HepG2 (cell line): ENCODE results near the gene ERMARD. TPM values are rescaled to one million over a fixed set of nuclear protein-coding genes. Genes with fewer than 3 reads are reported as not detected.
A peak's percentile ranks its signal among the peaks of the same experiment; 100 is the strongest.

Experiments
- ARID2 ChIP-seq: sonication (generic); formaldehyde crosslinking; IDR thresholded peaks from 2 replicates; pipeline ENCODE4 v1.8.1; 2022; ENCODE audit warnings: mild to moderate bottlenecking, missing genetic modification reagents, borderline replicate concordance
- ASH2L ChIP-seq: fragments of 300-600, 200-600 bp; sonication (generic); IDR thresholded peaks from 2 replicates; pipeline ENCODE4 v1.7.0; 2017; ENCODE audit warnings: low read depth, mild to moderate bottlenecking, moderate library complexity, mixed read lengths, low read length; ENCODE audit not compliant: insufficient read length
- DMAP1 ChIP-seq: IDR thresholded peaks from 2 replicates; pipeline ENCODE4 v1.6.1; 2016
- FOXJ3 ChIP-seq: sonication (generic); formaldehyde crosslinking; IDR thresholded peaks from 2 replicates; pipeline ENCODE4 v1.4.0; 2020; ENCODE audit warnings: missing genetic modification reagents, mild to moderate bottlenecking, borderline replicate concordance
- JUNB ChIP-seq: sonication (generic); formaldehyde crosslinking; IDR thresholded peaks from 2 replicates; pipeline ENCODE4 v1.8.0; 2022; ENCODE audit warnings: missing genetic modification reagents, mild to moderate bottlenecking, borderline replicate concordance
- KDM2A ChIP-seq: sonication (generic); formaldehyde crosslinking; IDR thresholded peaks from 2 replicates; pipeline ENCODE4 v1.4.0; 2020; ENCODE audit warnings: low read depth, missing genetic modification reagents, borderline replicate concordance
- KDM5A ChIP-seq: fragments of 200-600 bp; sonication (generic); IDR thresholded peaks from 2 replicates; pipeline ENCODE4 v1.7.0; 2018; ENCODE audit warnings: antibody characterized with exemption, mild to moderate bottlenecking, low read length, borderline replicate concordance
- MAF1 ChIP-seq: sonication (generic); formaldehyde crosslinking; IDR thresholded peaks from 2 replicates; pipeline ENCODE4 v1.5.0; 2020; ENCODE audit warnings: missing genetic modification reagents, borderline replicate concordance
- NFYC ChIP-seq: IDR thresholded peaks from 2 replicates; pipeline ENCODE4 v1.6.1; 2016; ENCODE audit warnings: missing genetic modification reagents, missing compliant biosample characterization
- NKX3-1 ChIP-seq: sonication (generic); formaldehyde crosslinking; IDR thresholded peaks from 2 replicates; pipeline ENCODE4 v1.5.0; 2020; ENCODE audit warnings: missing genetic modification reagents
- RAD21 ChIP-seq: fragments of 450-650 bp; formaldehyde crosslinking; IDR thresholded peaks from 2 replicates; pipeline ENCODE4 v1.5.0; 2020; ENCODE audit warnings: mild to moderate bottlenecking
- REPIN1 ChIP-seq: sonication (generic); formaldehyde crosslinking; IDR thresholded peaks from 2 replicates; pipeline ENCODE4 v1.8.0; 2022; ENCODE audit warnings: missing genetic modification reagents, low read depth, mild to moderate bottlenecking, borderline replicate concordance
- SIN3A ChIP-seq: IDR thresholded peaks from 2 replicates; pipeline ENCODE4 v1.6.1; 2011; ENCODE audit warnings: low read depth, mild to moderate bottlenecking, control low read depth, low read length, borderline replicate concordance
- SPEN ChIP-seq: sonication (generic); formaldehyde crosslinking; IDR thresholded peaks from 2 replicates; pipeline ENCODE4 v1.5.1; 2020; ENCODE audit warnings: low read depth, mild to moderate bottlenecking, missing genetic modification reagents
- TOE1 ChIP-seq: sonication (generic); formaldehyde crosslinking; IDR thresholded peaks from 2 replicates; pipeline ENCODE4 v1.4.0; 2020; ENCODE audit warnings: mild to moderate bottlenecking, missing genetic modification reagents
- ZBTB8A ChIP-seq: sonication (generic); formaldehyde crosslinking; IDR thresholded peaks from 2 replicates; pipeline ENCODE4 v1.4.0; 2020; ENCODE audit warnings: mild to moderate bottlenecking, low read depth, missing genetic modification reagents, borderline replicate concordance
- ZFP41 ChIP-seq: sonication (generic); formaldehyde crosslinking; IDR thresholded peaks from 2 replicates; pipeline ENCODE4 v1.4.0; 2020; ENCODE audit warnings: mild to moderate bottlenecking, missing genetic modification reagents, borderline replicate concordance
- ZFP62 ChIP-seq: sonication (generic); formaldehyde crosslinking; IDR thresholded peaks from 2 replicates; pipeline ENCODE4 v1.4.0; 2020; ENCODE audit warnings: missing genetic modification reagents
- ZMYM4 ChIP-seq: sonication (generic); formaldehyde crosslinking; IDR thresholded peaks from 2 replicates; pipeline ENCODE4 v1.8.1; 2023; ENCODE audit warnings: mild to moderate bottlenecking, missing genetic modification reagents
- ZNF136 ChIP-seq: sonication (generic); formaldehyde crosslinking; IDR thresholded peaks from 2 replicates; pipeline ENCODE4 v1.8.1; 2022; ENCODE audit warnings: low read depth, mild to moderate bottlenecking, moderate library complexity, missing genetic modification reagents
- ZNF160 ChIP-seq: sonication (generic); formaldehyde crosslinking; IDR thresholded peaks from 2 replicates; pipeline ENCODE4 v1.8.0; 2022; ENCODE audit warnings: mild to moderate bottlenecking, inconsistent platforms, missing genetic modification reagents
- ZNF17 ChIP-seq: sonication (generic); formaldehyde crosslinking; IDR thresholded peaks from 2 replicates; pipeline ENCODE4 v1.5.0; 2020; ENCODE audit warnings: mild to moderate bottlenecking, missing genetic modification reagents
- ZNF33B ChIP-seq: sonication (generic); formaldehyde crosslinking; IDR thresholded peaks from 2 replicates; pipeline ENCODE4 v1.5.1; 2020; ENCODE audit warnings: mild to moderate bottlenecking, missing genetic modification reagents
- ZNF468 ChIP-seq: sonication (generic); formaldehyde crosslinking; IDR thresholded peaks from 2 replicates; pipeline ENCODE4 v1.8.0; 2022; ENCODE audit warnings: mild to moderate bottlenecking, moderate library complexity, missing genetic modification reagents
- ZNF558 ChIP-seq: sonication (generic); formaldehyde crosslinking; IDR thresholded peaks from 2 replicates; pipeline ENCODE4 v1.9.0; 2022; ENCODE audit warnings: mild to moderate bottlenecking, missing genetic modification reagents, borderline replicate concordance
- ZNF616 ChIP-seq: sonication (generic); formaldehyde crosslinking; IDR thresholded peaks from 2 replicates; pipeline ENCODE4 v1.5.0; 2020; ENCODE audit warnings: low read depth, mild to moderate bottlenecking, missing genetic modification reagents
- ZNF619 ChIP-seq: sonication (generic); formaldehyde crosslinking; IDR thresholded peaks from 2 replicates; pipeline ENCODE4 v1.4.0; 2020; ENCODE audit warnings: mild to moderate bottlenecking, missing genetic modification reagents
- polyA plus RNA-seq, 8 experiments: library from polyadenylated mRNA; depleted of rRNA in 3 of 8; stranded (reverse) in 7 of 8; unstranded in 1 of 8; fragments of >200 nt; fragmentation: Illumina TruSeq in 4 of 8; extraction: Trizol in 4 of 8; gene quantifications; 2 replicates each; pipeline versions ENCODE4 v1.2.1 to v1.2.3, GENCODE V29; 2011 to 2016; ENCODE audit warnings: low read depth in 4 of 8, missing spikeins in 1 of 8, mixed read lengths in 1 of 8; ENCODE audit not compliant: insufficient read depth in 1 of 8
- total RNA-seq, 5 experiments: library from RNA; depleted of rRNA; stranded (reverse); fragments of >200 nt; fragmentation: Illumina TruSeq; extraction: Trizol; gene quantifications; 2 replicates each; pipeline ENCODE4 v1.2.3, GENCODE V29; 2016; ENCODE audit warnings: low read depth in 1 of 5
- TF ChIP-seq, protein P1 (sequence below): sonication (generic); formaldehyde crosslinking; IDR thresholded peaks from 2 replicates; pipeline ENCODE4 v1.4.0; 2020; ENCODE audit warnings: mild to moderate bottlenecking, missing genetic modification reagents
- TF ChIP-seq, protein P2 (sequence below): conservative IDR thresholded peaks from 2 replicates; pipeline ENCODE4 v1.6.1; 2018; ENCODE audit warnings: missing genetic modification reagents

ERMARD gene
- total and polyA plus RNA-seq, 2 of the 13 experiments (the other 11 are each of a cell fraction or from before 2014, with no cell fraction given): 8.8 to 10.7 TPM

DNA sequence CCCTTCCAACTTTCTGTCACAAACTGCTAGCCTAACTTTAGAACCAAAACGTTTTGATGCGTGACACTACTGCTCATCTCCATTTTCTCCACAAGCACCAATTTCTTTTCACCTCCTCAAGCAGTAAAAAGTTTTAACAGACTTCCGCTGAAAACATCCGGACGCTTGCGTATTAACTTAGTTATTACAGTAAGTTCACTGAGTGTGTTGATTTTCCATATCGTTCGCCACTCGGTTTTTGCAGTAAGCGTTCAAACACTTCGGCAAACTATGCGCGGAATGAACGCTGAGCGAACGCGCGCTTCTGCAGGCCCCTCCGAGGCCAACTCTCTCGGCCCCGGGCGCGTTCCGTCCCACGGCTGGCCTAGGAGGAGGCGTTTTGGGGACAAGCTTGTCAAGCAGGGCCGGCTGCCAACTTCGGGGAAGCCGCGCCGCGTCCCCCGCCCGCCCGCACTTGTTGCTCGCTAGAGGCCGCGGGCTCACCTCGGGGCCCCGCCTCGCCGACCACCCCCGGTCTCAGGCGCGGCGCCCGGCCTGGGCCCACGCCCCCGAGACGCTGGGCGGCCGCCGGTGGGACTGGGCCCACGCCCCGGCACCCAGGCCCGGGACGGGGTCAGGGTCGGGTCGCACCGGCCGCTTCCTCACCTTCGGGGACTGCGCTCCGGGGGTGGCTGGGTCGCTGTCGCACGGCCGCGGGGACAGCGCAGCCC lies 28.1 kb upstream of the ERMARD start (continued):
- TF ChIP-seq ZNF33B (CRISPR knock-in tag) (no peak), TOE1 (CRISPR knock-in tag) (no peak), SIN3A (no peak), ZFP41 (no peak), NFYC (CRISPR knock-in tag) (no peak), ZNF468 (CRISPR knock-in tag) (0 out of 2 replicates have a peak, but pooled peaks have one; percentile 79), JUNB (no peak), RAD21 (CRISPR knock-in tag) (peak; percentile 28; the same call in 1 of the 2 replicates), KDM2A (CRISPR knock-in tag) (peak; percentile 55), ZMYM4 (CRISPR knock-in tag) (no peak), SPEN (CRISPR knock-in tag) (0 out of 2 replicates have a peak, but pooled peaks have one; percentile 25), ARID2 (CRISPR knock-in tag) (no peak), REPIN1 (no peak), ZNF616 (CRISPR knock-in tag) (0 out of 2 replicates have a peak, but pooled peaks have one; percentile 62), FOXJ3 (CRISPR knock-in tag) (0 out of 2 replicates have a peak, but pooled peaks have one; percentile 15), NKX3-1 (CRISPR knock-in tag) (0 out of 2 replicates have a peak, but pooled peaks have one; percentile 34), ASH2L (peak; percentile 53), ZNF160 (no peak), DMAP1 (CRISPR knock-in tag) (no peak), ZNF619 (no peak), ZNF136 (CRISPR knock-in tag) (no peak), MAF1 (CRISPR knock-in tag) (peak; percentile 71; the same call in 1 of the 2 replicates), ZFP62 (CRISPR knock-in tag) (no peak), ZBTB8A (CRISPR knock-in tag) (no peak), ZNF558 (CRISPR knock-in tag) (peak; percentile 32; the same call in 1 of the 2 replicates), ZNF17 (no peak), KDM5A (no peak)
- TF ChIP-seq, protein P1, sequence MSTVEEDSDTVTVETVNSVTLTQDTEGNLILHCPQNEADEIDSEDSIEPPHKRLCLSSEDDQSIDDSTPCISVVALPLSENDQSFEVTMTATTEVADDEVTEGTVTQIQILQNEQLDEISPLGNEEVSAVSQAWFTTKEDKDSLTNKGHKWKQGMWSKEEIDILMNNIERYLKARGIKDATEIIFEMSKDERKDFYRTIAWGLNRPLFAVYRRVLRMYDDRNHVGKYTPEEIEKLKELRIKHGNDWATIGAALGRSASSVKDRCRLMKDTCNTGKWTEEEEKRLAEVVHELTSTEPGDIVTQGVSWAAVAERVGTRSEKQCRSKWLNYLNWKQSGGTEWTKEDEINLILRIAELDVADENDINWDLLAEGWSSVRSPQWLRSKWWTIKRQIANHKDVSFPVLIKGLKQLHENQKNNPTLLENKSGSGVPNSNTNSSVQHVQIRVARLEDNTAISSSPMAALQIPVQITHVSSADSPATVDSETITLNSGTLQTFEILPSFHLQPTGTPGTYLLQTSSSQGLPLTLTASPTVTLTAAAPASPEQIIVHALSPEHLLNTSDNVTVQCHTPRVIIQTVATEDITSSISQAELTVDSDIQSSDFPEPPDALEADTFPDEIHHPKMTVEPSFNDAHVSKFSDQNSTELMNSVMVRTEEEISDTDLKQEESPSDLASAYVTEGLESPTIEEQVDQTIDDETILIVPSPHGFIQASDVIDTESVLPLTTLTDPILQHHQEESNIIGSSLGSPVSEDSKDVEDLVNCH (CRISPR knock-in tag): no peak
- TF ChIP-seq, protein P2, sequence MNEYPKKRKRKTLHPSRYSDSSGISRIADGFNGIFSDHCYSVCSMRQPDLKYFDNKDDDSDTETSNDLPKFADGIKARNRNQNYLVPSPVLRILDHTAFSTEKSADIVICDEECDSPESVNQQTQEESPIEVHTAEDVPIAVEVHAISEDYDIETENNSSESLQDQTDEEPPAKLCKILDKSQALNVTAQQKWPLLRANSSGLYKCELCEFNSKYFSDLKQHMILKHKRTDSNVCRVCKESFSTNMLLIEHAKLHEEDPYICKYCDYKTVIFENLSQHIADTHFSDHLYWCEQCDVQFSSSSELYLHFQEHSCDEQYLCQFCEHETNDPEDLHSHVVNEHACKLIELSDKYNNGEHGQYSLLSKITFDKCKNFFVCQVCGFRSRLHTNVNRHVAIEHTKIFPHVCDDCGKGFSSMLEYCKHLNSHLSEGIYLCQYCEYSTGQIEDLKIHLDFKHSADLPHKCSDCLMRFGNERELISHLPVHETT: peak; percentile 35; the same call in 1 of the 2 replicates
